Urinary bladder (tissue), 4 donors: ENCODE measurements around the gene MAP3K21. TPM values are rescaled to one million over a fixed set of nuclear protein-coding genes. Genes with fewer than 3 reads are reported as not detected.

Experiments
- DNase-seq: peaks from one replicate; pipeline ENCODE4 v3.0.0-alpha.2; 2015; ENCODE audit errors: extremely low spot score
- H3K27ac ChIP-seq: one replicate; pipeline ENCODE4 v1.5.1; 2013; ENCODE audit warnings: low read depth, mild to moderate bottlenecking, moderate library complexity
- H3K36me3 ChIP-seq: one replicate; pipeline ENCODE4 v1.6.1; 2013; ENCODE audit warnings: mild to moderate bottlenecking, moderate library complexity; ENCODE audit not compliant: insufficient read depth
- H3K4me1 ChIP-seq: one replicate; pipeline ENCODE4 v1.6.1; 2013; ENCODE audit warnings: mild to moderate bottlenecking, moderate library complexity; ENCODE audit not compliant: insufficient read depth
- H3K4me3 ChIP-seq: one replicate; pipeline ENCODE4 v1.5.1; 2013; ENCODE audit warnings: low read depth, low read length
- WGBS: extraction: QIAGEN DNeasy Blood & Tissue Kit; methylation state at CpG from one replicate; pipeline ENCODE4 v1.1.7; 2013; 5-methylcytosine and 5-hydroxymethylcytosine counted together
- polyA plus RNA-seq: library from polyadenylated mRNA; stranded (reverse); fragments of 200-250 nt; gene quantifications from one replicate; pipeline ENCODE4 v1.2.3, GENCODE V29; 2013
- total RNA-seq: library from RNA; depleted of rRNA; stranded (reverse); fragments of >200 nt; gene quantifications from one replicate; pipeline ENCODE4 v1.2.3, GENCODE V29; 2014
- donor health status: healthy with polysubstance abuse.
- donor health status: healthy.

MAP3K21 gene
- total and polyA plus RNA-seq, 2 donors: 0.44 to 2.6 TPM

DNA sequence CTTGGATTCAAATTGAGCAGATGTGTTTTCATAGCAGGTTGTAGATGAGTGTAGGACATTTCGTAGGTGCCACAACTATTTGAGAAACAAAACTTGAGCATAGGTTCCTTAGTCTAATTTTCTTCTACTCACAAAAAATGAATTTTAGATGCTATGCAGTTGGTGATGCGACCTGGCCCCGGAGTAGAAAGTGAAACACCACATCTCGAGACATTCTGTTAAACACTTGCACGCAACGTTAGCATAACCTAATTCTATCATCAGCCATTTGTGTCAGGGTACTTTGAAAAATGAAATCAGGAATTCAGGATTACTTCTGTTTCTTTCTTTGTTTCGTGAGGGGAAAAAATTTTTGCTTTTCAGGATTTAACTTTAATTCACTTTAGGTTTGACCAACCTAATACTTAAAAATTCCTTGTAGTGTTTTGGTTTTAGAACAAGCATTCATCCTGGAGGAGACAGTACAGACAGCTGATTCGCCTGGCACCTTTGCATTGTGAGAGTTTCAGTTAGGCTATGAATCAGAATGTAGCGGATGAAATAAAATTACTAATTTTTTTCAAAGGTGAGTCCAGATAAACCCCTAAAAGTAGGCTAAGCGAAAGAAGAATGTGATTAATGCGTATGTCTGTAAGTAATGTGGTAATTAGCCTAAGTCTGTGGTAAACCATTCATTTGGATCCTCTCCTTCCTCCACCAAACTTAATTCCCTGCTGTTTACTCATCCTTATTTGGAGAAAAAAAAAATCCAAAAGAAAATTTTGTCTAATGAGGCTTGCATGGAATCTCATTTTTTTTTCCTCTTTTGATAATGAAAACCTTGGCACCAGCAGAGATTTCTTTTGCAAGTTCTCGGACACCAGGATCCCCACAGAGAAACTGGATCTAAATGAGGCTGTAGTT is 44.9 kb downstream of the MAP3K21 start:
- Histone ChIP-seq H3K4me3 (no peak overlapping the region), H3K27ac (no peak overlapping the region), H3K4me1 (no peaks in the 10 kb centered on the region), H3K36me3 (no peaks in the 10 kb centered on the region)
- WGBS: 92% methylated on average over 12 of the region's 12 CpGs
- no peak for DNase-seq

DNA sequence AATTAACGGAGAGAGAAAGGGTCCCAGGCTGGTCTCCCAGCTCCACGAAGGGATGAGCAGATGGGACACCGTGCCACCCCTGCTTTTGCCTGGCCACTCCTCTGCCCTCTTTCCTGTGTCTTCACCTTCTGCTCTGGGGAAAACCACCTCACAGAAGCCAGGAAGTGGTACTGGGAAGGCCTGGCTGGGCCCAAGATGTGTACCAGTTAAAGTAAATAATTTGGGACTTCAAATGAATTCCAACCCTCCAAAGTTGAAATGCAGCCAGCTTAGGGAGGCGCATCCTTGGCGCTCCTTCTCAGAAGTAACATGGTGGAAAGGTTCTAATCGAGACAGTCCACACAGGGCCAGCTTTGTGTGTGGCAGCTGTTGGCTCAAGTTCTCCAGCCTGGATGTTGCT is 45.7 kb downstream of the MAP3K21 start:
- 87% methylated on average over 6 of the region's 6 CpGs for WGBS
- Histone ChIP-seq H3K4me1 (no peaks in the 10 kb centered on the region), H3K36me3 (no peaks in the 10 kb centered on the region), H3K4me3 (no peak overlapping the region), H3K27ac (no peak overlapping the region)
- DNase-seq: no peak

- no peak for DNase-seq
- 72% methylated on average over 2 of the region's 2 CpGs for WGBS
- H3K4me3 ChIP-seq: no peak overlapping the region
- no peaks in the 10 kb centered on the region for H3K36me3 ChIP-seq
- no peaks in the 10 kb centered on the region for H3K4me1 ChIP-seq
- H3K27ac ChIP-seq: no peak overlapping the region
These were observed 48.1 kb downstream of the MAP3K21 start for GRCh38 chr1:233375653-233376052.

DNA sequence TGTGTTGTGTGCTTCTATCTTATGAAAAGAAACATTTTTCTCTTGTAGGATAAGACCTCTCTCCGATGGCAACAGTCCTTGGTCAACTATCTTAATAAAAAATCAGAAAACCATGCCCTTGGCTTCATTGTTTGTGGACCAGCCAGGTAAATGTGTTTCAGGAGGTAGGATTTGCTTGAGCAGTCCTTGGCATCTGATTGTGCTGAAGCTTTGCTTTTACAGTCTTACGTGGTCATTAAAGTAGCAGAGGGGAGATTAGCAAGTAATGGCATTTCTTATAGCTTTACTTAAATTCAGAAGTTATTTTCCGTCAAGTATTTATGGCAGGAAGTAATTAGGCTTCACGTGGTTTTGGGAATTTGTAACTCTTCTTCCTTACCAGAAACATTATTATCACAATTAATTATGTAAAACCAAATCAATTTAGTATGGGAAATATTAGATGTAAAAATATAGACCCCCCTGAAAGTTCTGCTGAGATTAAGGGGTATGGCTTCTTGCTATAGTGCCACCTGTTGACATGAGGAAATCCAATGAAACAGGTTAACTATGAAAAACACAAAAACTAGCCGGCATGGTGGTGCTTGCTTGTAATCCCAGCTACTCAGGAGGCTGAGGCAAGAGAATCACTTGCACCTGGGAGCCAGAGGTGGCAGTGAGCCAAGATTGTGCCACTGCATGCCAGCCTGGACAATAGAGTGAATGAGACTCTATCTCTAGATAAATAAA is 49.0 kb downstream of the MAP3K21 start:
- Histone ChIP-seq H3K4me3 (no peak overlapping the region), H3K36me3 (no peaks in the 10 kb centered on the region), H3K27ac (no peak overlapping the region), H3K4me1 (no peaks in the 10 kb centered on the region)
- WGBS: 60% methylated on average over 5 of the region's 5 CpGs
- no peak for DNase-seq

- no peak for DNase-seq
- no peaks in the 10 kb centered on the region for H3K4me1 ChIP-seq
- 83% methylated on average over 7 of the region's 7 CpGs for WGBS
- H3K36me3 ChIP-seq: no peaks in the 10 kb centered on the region
- no peak overlapping the region for H3K27ac ChIP-seq
- no peak overlapping the region for H3K4me3 ChIP-seq
These were observed 52.4 kb downstream of the MAP3K21 start for GRCh38 chr1:233379869-233380438.

GRCh38 chr1:233381806-233382205 is 54.3 kb downstream of the MAP3K21 start:
- Histone ChIP-seq H3K36me3 (no peaks in the 10 kb centered on the region), H3K4me3 (no peak overlapping the region), H3K4me1 (no peaks in the 10 kb centered on the region), H3K27ac (no peak overlapping the region)
- WGBS: 69% methylated on average over 2 of the region's 2 CpGs
- no peak for DNase-seq

DNA sequence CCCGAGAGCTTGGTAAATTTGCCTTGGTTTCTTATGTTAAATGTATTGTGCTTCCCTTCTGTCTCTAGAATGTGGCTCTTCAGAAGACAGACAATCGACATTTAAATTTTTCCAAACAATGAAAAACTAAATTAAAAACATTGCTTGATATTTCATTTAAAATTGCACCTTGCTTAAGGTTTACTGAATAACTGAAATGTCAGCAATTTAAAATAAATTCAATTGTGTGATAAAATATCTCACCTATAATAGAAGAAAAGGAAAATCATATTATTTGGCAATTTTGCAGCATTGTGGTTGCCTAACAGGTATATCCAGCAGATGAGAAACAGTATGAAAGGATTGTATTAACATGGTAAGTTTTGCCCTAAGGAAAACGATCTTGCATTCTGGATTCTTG is 56.5 kb downstream of the MAP3K21 start:
- no peaks in the 10 kb centered on the region for H3K4me1 ChIP-seq
- WGBS: 93% methylated on average over 3 of the region's 3 CpGs
- H3K4me3 ChIP-seq: no peak overlapping the region
- no peaks in the 10 kb centered on the region for H3K36me3 ChIP-seq
- no peak overlapping the region for H3K27ac ChIP-seq
- DNase-seq: no peak

DNA sequence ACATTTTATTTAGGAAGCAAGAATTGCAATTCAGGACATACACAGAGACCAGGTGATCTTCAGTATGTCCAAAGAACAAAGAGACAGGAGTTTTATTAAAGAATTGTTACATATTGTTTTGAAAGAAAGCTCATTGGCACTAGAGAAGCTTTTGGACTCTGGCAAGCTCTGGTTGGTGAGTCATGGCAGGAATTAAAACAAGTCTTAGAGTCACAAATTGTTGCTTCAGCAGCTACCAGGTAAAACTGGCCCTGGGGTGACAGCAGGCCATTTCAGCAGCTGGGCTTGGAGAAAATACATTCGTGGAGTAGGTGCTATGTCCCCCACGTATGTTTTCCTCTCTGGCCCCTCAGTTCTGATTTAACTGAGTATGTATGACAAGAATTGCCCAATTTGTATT is 58.8 kb downstream of the MAP3K21 start:
- DNase-seq: no peak
- Histone ChIP-seq H3K4me1 (no peaks in the 10 kb centered on the region), H3K27ac (no peak overlapping the region), H3K36me3 (no peaks in the 10 kb centered on the region), H3K4me3 (no peak overlapping the region)
- WGBS: 86% methylated on average over 2 of the region's 2 CpGs

DNA sequence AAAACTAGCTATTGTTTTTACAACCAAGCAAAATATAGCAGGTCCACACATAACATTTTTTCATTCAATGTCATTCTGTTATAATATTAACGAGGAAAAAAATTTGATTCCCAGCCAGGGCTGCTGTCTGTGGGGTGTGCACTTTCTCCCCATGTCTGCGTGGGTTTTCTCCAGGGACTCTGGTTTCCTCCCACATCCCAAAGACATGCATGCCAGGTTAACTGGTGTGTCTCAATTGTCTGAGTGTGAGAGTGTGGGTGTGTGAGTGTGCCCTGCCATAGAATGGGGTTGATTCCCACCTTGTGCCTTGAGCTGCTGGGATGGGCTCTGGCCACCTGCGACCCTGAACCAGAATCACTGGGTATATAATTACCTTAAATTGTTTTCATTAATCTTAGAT is 60.1 kb downstream of the MAP3K21 start:
- 65% methylated on average over 3 of the region's 3 CpGs for WGBS
- DNase-seq: no peak
- Histone ChIP-seq H3K4me1 (no peaks in the 10 kb centered on the region), H3K27ac (no peak overlapping the region), H3K36me3 (no peaks in the 10 kb centered on the region), H3K4me3 (no peak overlapping the region)

DNA sequence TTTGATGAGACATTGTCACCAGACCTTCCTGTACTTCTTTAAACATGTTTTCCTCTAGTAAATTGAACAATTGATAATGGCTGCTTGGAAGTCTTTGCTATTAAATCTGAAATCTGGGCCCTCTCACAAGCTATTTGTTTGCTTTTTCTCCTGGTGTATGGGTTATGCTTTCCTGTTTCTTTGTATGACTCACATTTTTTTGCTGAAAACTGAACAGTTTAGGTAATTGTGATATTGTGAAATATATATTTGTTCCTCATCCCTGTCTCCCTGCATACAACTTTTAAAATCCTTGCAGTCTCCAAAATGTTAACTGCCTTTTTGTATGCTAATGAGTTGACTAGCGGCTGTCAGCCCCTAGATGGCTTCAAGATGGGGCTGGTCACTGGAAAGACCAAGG is 61.6 kb downstream of the MAP3K21 start:
- 88% methylated on average over 1 of the region's 1 CpG for WGBS
- Histone ChIP-seq H3K4me3 (no peak overlapping the region), H3K36me3 (no peaks in the 10 kb centered on the region), H3K27ac (no peak overlapping the region), H3K4me1 (no peaks in the 10 kb centered on the region)
- no peak for DNase-seq

DNA sequence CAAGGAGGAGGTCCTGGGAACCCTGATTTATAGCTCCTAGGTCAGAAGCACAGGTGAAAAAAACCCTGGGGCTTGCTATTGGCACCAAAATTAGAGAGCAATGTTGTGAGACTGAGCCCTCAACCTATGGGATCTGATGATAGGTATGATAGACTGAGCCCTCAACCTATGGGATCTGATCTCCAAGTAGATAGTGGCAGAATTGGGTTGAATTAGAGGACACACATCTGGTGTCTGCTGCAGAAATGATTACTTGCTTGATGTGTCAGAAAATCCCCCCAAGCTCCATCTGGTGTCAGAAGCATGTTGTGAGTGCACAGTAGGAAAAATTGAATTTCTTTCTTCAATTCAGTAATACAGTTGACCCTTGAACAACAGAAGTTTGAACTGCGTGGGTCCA is 62.4 kb downstream of the MAP3K21 start:
- 100% methylated on average over 1 of the region's 1 CpG for WGBS
- no peak overlapping the region for H3K4me3 ChIP-seq
- no peak overlapping the region for H3K27ac ChIP-seq
- no peaks in the 10 kb centered on the region for H3K4me1 ChIP-seq
- no peaks in the 10 kb centered on the region for H3K36me3 ChIP-seq
- DNase-seq: no peak

DNA sequence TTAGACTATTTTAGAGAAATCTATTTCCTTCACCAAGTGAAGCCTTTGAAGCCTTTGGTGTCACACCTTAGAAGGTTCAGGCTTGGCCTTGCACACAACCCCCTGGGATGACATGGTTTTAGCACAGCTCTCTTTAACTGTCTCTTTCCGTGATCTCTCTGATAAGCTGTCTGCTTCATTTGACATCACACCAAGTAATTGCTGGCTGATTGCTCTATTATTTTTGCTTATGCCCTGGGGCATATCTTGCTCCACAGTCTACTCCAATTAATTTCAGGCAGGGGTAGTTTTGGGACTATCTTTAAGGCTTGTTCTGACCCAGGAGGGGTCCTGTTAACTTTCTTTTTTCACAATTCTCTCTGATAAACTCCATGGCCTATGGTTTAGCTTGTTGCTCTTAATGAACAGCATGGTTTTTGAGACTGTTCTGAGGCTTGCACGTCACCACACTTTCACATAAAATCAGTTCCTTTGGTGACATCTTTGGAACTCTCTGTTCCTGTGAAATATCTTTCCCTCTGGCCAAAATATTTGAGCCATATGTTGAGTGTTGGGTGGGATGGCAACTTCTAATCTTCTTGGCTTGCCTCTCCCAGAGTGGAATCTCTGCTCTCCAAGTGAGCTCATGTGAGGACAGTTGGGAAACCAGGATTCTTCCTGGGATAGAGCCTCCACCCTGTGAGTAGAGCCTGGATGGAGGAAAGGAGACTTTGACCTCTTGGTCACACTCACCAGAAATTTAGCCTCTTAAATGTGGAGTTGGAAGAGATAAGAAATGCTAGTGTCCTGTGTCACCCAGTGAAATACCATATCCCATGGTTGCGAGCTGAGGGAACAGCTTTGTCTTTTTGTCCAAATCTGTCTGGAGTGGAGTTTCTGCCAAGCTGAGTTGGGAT is 63.6 kb downstream of the MAP3K21 start:
- Histone ChIP-seq H3K36me3 (no peaks in the 10 kb centered on the region), H3K4me1 (no peaks in the 10 kb centered on the region), H3K27ac (no peak overlapping the region), H3K4me3 (no peak overlapping the region)
- 69% methylated on average over 3 of the region's 3 CpGs for WGBS
- no peak for DNase-seq
